ENCODE measurements around the gene GLRA2.

DNA sequence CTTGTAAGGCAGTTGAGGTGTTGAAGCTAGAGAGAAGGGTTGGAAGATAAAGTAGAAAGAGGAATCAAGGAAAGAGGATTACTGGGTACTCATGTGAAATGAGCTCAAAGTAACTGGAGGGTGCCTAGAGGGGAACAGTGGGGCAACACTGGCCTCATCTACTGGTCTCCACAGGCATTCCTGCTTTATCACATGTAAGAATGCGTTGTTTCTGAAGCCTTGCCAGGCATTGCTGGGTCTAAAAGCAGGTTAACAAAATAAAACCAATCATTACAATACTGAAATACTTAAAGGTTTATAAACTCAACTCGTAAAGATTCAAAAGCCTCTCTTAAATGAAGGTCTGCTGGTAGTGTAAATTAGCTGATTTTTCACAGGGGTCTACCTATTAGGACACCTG is 247.6 kb downstream of the GLRA2 start:
- TF ChIP-seq, protein P1, sequence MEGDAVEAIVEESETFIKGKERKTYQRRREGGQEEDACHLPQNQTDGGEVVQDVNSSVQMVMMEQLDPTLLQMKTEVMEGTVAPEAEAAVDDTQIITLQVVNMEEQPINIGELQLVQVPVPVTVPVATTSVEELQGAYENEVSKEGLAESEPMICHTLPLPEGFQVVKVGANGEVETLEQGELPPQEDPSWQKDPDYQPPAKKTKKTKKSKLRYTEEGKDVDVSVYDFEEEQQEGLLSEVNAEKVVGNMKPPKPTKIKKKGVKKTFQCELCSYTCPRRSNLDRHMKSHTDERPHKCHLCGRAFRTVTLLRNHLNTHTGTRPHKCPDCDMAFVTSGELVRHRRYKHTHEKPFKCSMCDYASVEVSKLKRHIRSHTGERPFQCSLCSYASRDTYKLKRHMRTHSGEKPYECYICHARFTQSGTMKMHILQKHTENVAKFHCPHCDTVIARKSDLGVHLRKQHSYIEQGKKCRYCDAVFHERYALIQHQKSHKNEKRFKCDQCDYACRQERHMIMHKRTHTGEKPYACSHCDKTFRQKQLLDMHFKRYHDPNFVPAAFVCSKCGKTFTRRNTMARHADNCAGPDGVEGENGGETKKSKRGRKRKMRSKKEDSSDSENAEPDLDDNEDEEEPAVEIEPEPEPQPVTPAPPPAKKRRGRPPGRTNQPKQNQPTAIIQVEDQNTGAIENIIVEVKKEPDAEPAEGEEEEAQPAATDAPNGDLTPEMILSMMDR (IDR thresholded peaks at IDR 0.05; ENCODE audit: insufficient read depth, low read length, poor library complexity, severe bottlenecking) = no peak
- no peak for TF ChIP-seq EZH2phosphoT487 (conservative IDR thresholded peaks at IDR 0.05; ENCODE audit: low read length)
